PC-9 (cell line): Measurements from ENCODE around the gene ELMOD1. TPM values are rescaled to one million over a fixed set of nuclear protein-coding genes. Genes with fewer than 3 reads are reported as not detected.

Experiments
- BruUV-seq: library from RNA; stranded (reverse); fragments of 400-500 nt; replicated peaks from 2 replicates; lab custom pipeline; 2021; lab: Mats Ljungman, UMichigan
- CTCF ChIA-PET: fragments of 300-600 bp; sonication (Branson Sonifier 250); formaldehyde crosslinking; loops from one replicate; lab custom pipeline; 2022; ENCODE audit warnings: antibody characterized with exemption; lab: Charles Lee
- POLR2A ChIA-PET: fragments of 300-600 bp; sonication (Branson Sonifier 250); formaldehyde crosslinking; loops from one replicate; lab custom pipeline; 2022; ENCODE audit warnings: antibody characterized with exemption; ENCODE audit not compliant: unreplicated experiment; lab: Charles Lee
- DNase-seq, 2 experiments: peaks; one replicate each; pipeline versions ENCODE4 v3.0.0 to v3.0.0-alpha.2; 2015 to 2022; ENCODE audit warnings: mixed read lengths in 1 of 2
- H2AFZ ChIP-seq: fragments of 200-600 bp; sonication (generic); 2 replicates; pipeline ENCODE4 v1.8.1; 2017; ENCODE audit warnings: antibody characterized with exemption
- H3F3A ChIP-seq: fragments of 200-600 bp; sonication (generic); 2 replicates; pipeline ENCODE4 v1.8.1; 2017; ENCODE audit warnings: antibody characterized with exemption, mild to moderate bottlenecking, low read depth; ENCODE audit not compliant: insufficient read depth
- H3K27ac ChIP-seq: fragments of 200-600 bp; sonication (generic); 2 replicates; pipeline ENCODE4 v1.6.1; 2016; ENCODE audit warnings: mixed run types
- H3K27me3 ChIP-seq: fragments of 200-600 bp; sonication (generic); 2 replicates; pipeline ENCODE4 v1.6.1; 2016; ENCODE audit warnings: low read depth, mixed run types; ENCODE audit not compliant: insufficient read depth
- H3K36me3 ChIP-seq: fragments of 200-600 bp; sonication (generic); 2 replicates; pipeline ENCODE4 v1.6.1; 2016; ENCODE audit warnings: low read depth, mixed run types
- H3K4me1 ChIP-seq: fragments of 200-600 bp; sonication (generic); replicated peaks from 2 replicates; pipeline ENCODE4 v1.6.1; 2016; ENCODE audit warnings: mixed run types; ENCODE audit not compliant: insufficient read depth
- H3K4me2 ChIP-seq: fragments of 200-600 bp; sonication (generic); 2 replicates; pipeline ENCODE4 v1.6.1; 2017; ENCODE audit warnings: mixed run types
- H3K4me3 ChIP-seq: fragments of 200-600 bp; sonication (generic); 2 replicates; pipeline ENCODE4 v1.6.1; 2016; ENCODE audit warnings: mixed run types
- H3K79me2 ChIP-seq: fragments of 200-600 bp; sonication (generic); 2 replicates; pipeline ENCODE4 v1.6.1; 2017; ENCODE audit warnings: low read depth, mixed run types
- H3K9me2 ChIP-seq: fragments of 200-600 bp; sonication (generic); 2 replicates; pipeline ENCODE4 v1.8.1; 2017; ENCODE audit warnings: mild to moderate bottlenecking; ENCODE audit not compliant: insufficient read depth
- H3K9me3 ChIP-seq: fragments of 200-600 bp; sonication (generic); 2 replicates; pipeline ENCODE4 v1.8.1; 2016; ENCODE audit warnings: low read depth; ENCODE audit not compliant: insufficient read depth
- H4K20me1 ChIP-seq: fragments of 200-600 bp; sonication (generic); 2 replicates; pipeline ENCODE4 v1.8.1; 2017; ENCODE audit not compliant: insufficient read depth
- CTCF ChIP-seq: fragments of 200-600 bp; sonication (generic); conservative IDR thresholded peaks from 2 replicates; pipeline ENCODE4 v1.6.1; 2017; ENCODE audit warnings: mixed run types, antibody characterized with exemption, mild to moderate bottlenecking, moderate library complexity
- EZH2 ChIP-seq: fragments of 200-600 bp; sonication (generic); IDR thresholded peaks from 2 replicates; pipeline ENCODE4 v1.8.0; 2017; ENCODE audit warnings: antibody characterized with exemption, low read depth
- intact Hi-C: fragments of 100-400 bp; cut with micrococcal nuclease; formaldehyde crosslinking; loops from one replicate; pipeline ENCODE4 v1.10.0; 2022; ENCODE audit not compliant: unreplicated experiment
- total RNA-seq: library from RNA; stranded (reverse); gene quantifications from 2 replicates; pipeline ENCODE4 v1.2.3, GENCODE V29; 2021

ELMOD1 gene
- total RNA-seq, 1 experiment from 2014 or later = not detected

GRCh38 chr11:107707807-107708206, 116.9 kb downstream of the ELMOD1 start:
- no peaks in the 10 kb centered on the region; the same call in 1 of the 2 replicates for H3K9me2 ChIP-seq
- H4K20me1 ChIP-seq = no peaks in the 10 kb centered on the region
- H3K4me3 ChIP-seq = no peak overlapping the region
- no peaks in the 10 kb centered on the region for H3K79me2 ChIP-seq
- H3K36me3 ChIP-seq = no peaks in the 10 kb centered on the region
- intact Hi-C loops = no loop called here
- H3K9me3 ChIP-seq = no peaks in the 10 kb centered on the region
- ChIA-PET POLR2A (no interaction called here), CTCF (no interaction called here)
- peaks cover 12% of the 10 kb centered on the region for H3K4me1 ChIP-seq
- no peak for DNase-seq
- H3F3A ChIP-seq = 0 out of 2 replicates have a peak, but pooled peaks cover 4% of the 10 kb centered on the region
- no peak overlapping the region for H3K4me2 ChIP-seq
- TF ChIP-seq EZH2 (no peak), CTCF (no peak)
- H3K27ac ChIP-seq = no peak overlapping the region
- no peaks in the 10 kb centered on the region for H3K27me3 ChIP-seq
- no TSS peak for BruUV-seq
- H2AFZ ChIP-seq = no peak overlapping the region

- no peak overlapping the region for H2AFZ ChIP-seq
- no peaks in the 10 kb centered on the region for H3K9me3 ChIP-seq
- H3K27me3 ChIP-seq = no peaks in the 10 kb centered on the region
- H3K27ac ChIP-seq = no peak overlapping the region
- H3K79me2 ChIP-seq = no peaks in the 10 kb centered on the region
- no peaks in the 10 kb centered on the region for H4K20me1 ChIP-seq
- intact Hi-C loops = no loop called here
- peaks cover 12% of the 10 kb centered on the region for H3K4me1 ChIP-seq
- no peaks in the 10 kb centered on the region for H3K36me3 ChIP-seq
- no peak overlapping the region for H3K4me3 ChIP-seq
- DNase-seq = no peak
- ChIA-PET CTCF (no interaction called here), POLR2A (no interaction called here)
- no peaks in the 10 kb centered on the region for H3K9me2 ChIP-seq
- no TSS peak for BruUV-seq
- TF ChIP-seq CTCF (no peak), EZH2 (no peak)
- H3K4me2 ChIP-seq = no peak overlapping the region
- H3F3A ChIP-seq = 0 out of 2 replicates have a peak, but pooled peaks cover 4% of the 10 kb centered on the region
Measured at GRCh38 chr11:107708792-107709191, 117.8 kb downstream of the ELMOD1 start.

- H3K79me2 ChIP-seq = no peaks in the 10 kb centered on the region
- H3K9me2 ChIP-seq = no peaks in the 10 kb centered on the region
- peaks cover 3% of the 10 kb centered on the region for H3K4me1 ChIP-seq
- H4K20me1 ChIP-seq = no peaks in the 10 kb centered on the region
- no peak for TF ChIP-seq CTCF
- TF ChIP-seq EZH2 = no peak
- H3K27me3 ChIP-seq = no peaks in the 10 kb centered on the region
- H3K4me2 ChIP-seq = no peak overlapping the region
- H3K4me3 ChIP-seq = no peak overlapping the region
- intact Hi-C loops = no loop called here
- no peak overlapping the region for H3K27ac ChIP-seq
- H3K36me3 ChIP-seq = no peaks in the 10 kb centered on the region
- DNase-seq = no peak
- H2AFZ ChIP-seq = no peak overlapping the region
- ChIA-PET POLR2A (no interaction called here), CTCF (no interaction called here)
- H3K9me3 ChIP-seq = no peaks in the 10 kb centered on the region
- 0 out of 2 replicates have a peak, but pooled peaks cover 2% of the 10 kb centered on the region for H3F3A ChIP-seq
- no TSS peak for BruUV-seq
Measured at GRCh38 chr11:107710301-107710700, 119.4 kb downstream of the ELMOD1 start.
